Naive thymus-derived CD4-positive, alpha-beta T cell (primary cell): ENCODE data around the gene EIF4G3. TPM values are rescaled to one million over a fixed set of nuclear protein-coding genes. Genes with fewer than 3 reads are reported as not detected.
A peak's percentile ranks its signal among the peaks of the same experiment; 100 is the strongest.

Experiments used
- ATAC-seq: fragments of 150-1000 bp; cut with Tn5 transposase; 2 replicates; pipeline ENCODE4 v1.10.0; 2021; ENCODE audit warnings: mild to moderate bottlenecking, moderate library complexity
- CTCF ChIA-PET: fragments of 350-600 bp; sonication (Branson Sonifier 250); formaldehyde crosslinking; loops from one replicate; lab custom pipeline; 2021; ENCODE audit warnings: antibody characterized with exemption; lab: Charles Lee
- POLR2A ChIA-PET: fragments of 350-600 bp; sonication (Branson Sonifier 250); formaldehyde crosslinking; loops from one replicate; lab custom pipeline; 2021; ENCODE audit warnings: antibody characterized with exemption, inconsistent platforms; lab: Charles Lee
- DNase-seq, 9 donors: peaks; one replicate each; pipeline versions ENCODE4 v3.0.0 to v3.0.0-alpha.2; 2020 to 2022; ENCODE audit warnings: mixed read lengths in 1 of 9
- H3K27ac ChIP-seq: one replicate; pipeline ENCODE4 v1.7.0; 2013; ENCODE audit warnings: mild to moderate bottlenecking, low read depth, low read length, moderate library complexity
- H3K27me3 ChIP-seq, 2 donors: one replicate each; pipeline ENCODE4 v1.7.0; 2013; ENCODE audit warnings: low read length in 2 of 2, mild to moderate bottlenecking in 2 of 2, moderate library complexity in 2 of 2; ENCODE audit not compliant: control insufficient read depth in 2 of 2, insufficient read depth in 2 of 2
- H3K36me3 ChIP-seq, 3 experiments: 1 replicate in 2 of 3; 2 replicates in 1 of 3; pipeline ENCODE4 v1.7.0; 2013; ENCODE audit warnings: low read length in 3 of 3, mild to moderate bottlenecking in 3 of 3, moderate library complexity in 1 of 3; ENCODE audit not compliant: insufficient read depth in 3 of 3, control insufficient read depth in 2 of 3
- H3K4me1 ChIP-seq, 2 donors: one replicate each; pipeline ENCODE4 v1.7.0; 2013; ENCODE audit warnings: low read length in 2 of 2, mild to moderate bottlenecking in 2 of 2, moderate library complexity in 1 of 2; ENCODE audit not compliant: control insufficient read depth in 2 of 2, insufficient read depth in 2 of 2
- H3K4me3 ChIP-seq: 2 replicates; pipeline ENCODE4 v1.7.0; 2013; ENCODE audit warnings: mild to moderate bottlenecking, low read length
- H3K9me3 ChIP-seq, 3 experiments: 1 replicate in 2 of 3; 2 replicates in 1 of 3; pipeline ENCODE4 v1.7.0; 2013; ENCODE audit warnings: low read length in 3 of 3; ENCODE audit not compliant: control insufficient read depth in 2 of 3
- H3K27ac Mint-ChIP-seq, 9 donors: one replicate each; pipeline ENCODE4 v1.8.0; 2020 to 2022; ENCODE audit warnings: mixed read lengths in 9 of 9, mild to moderate bottlenecking in 8 of 9, moderate library complexity in 5 of 9, inconsistent platforms in 2 of 9
- H3K27me3 Mint-ChIP-seq, 5 donors: one replicate each; pipeline ENCODE4 v1.8.0; 2021 to 2022; ENCODE audit warnings: mixed read lengths in 5 of 5, mild to moderate bottlenecking in 1 of 5
- H3K36me3 Mint-ChIP-seq, 5 donors: one replicate each; pipeline ENCODE4 v1.8.0; 2020 to 2022; ENCODE audit warnings: mixed read lengths in 5 of 5, mild to moderate bottlenecking in 3 of 5, inconsistent platforms in 1 of 5
- H3K4me1 Mint-ChIP-seq, 7 donors: one replicate each; pipeline ENCODE4 v1.8.0; 2020 to 2022; ENCODE audit warnings: mixed read lengths in 7 of 7, mild to moderate bottlenecking in 3 of 7, inconsistent platforms in 1 of 7
- H3K4me3 Mint-ChIP-seq, 10 donors: one replicate each; pipeline ENCODE4 v1.8.0; 2020 to 2022; ENCODE audit warnings: mild to moderate bottlenecking in 10 of 10, mixed read lengths in 10 of 10, moderate library complexity in 6 of 10, inconsistent platforms in 2 of 10
- H3K9me3 Mint-ChIP-seq, 11 donors: one replicate each; pipeline ENCODE4 v1.8.0; 2020 to 2022; ENCODE audit warnings: mixed read lengths in 11 of 11, mild to moderate bottlenecking in 4 of 11, inconsistent platforms in 1 of 11, moderate library complexity in 1 of 11
- intact Hi-C, 2 donors: fragments of 100-400 bp; cut with micrococcal nuclease; formaldehyde crosslinking; loops; one replicate each; pipeline ENCODE4 v1.15.1; 2023
- polyA plus RNA-seq, 2 donors: library from polyadenylated mRNA; unstranded; fragments of 300-500 nt; fragmentation: Illumina TruSeq; gene quantifications; one replicate each; pipeline ENCODE4 v1.2.3, GENCODE V29; 2021
- total RNA-seq, 6 experiments: library from RNA in 5 of 6; stranded (reverse) in 5 of 6; gene quantifications; 1 replicate in 5 of 6; 2 replicates in 1 of 6; pipeline ENCODE4 v1.2.3 and lab custom pipeline; 2021 to 2026

EIF4G3 gene
- total and polyA plus RNA-seq, 7 experiments from 2014 or later: 3.3 to 46.3 (median 16.4) TPM

- Mint-ChIP-seq H3K4me1 (peaks cover 0 to 21% (median 5%) of the 10 kb centered on the region in 7 donors), H3K27ac (no peak overlapping the region), H3K9me3 (peaks cover 0 to 5% (median 0%) of the 10 kb centered on the region in 11 donors), H3K27me3 (no peaks in the 10 kb centered on the region), H3K4me3 (no peak overlapping the region), H3K36me3 (peaks cover 3 to 35% (median 24%) of the 10 kb centered on the region in 5 donors)
- no peak for ATAC-seq
- POLR2A ChIA-PET: no interaction called here
- intact Hi-C loops: no loop called here
- H3K4me1 ChIP-seq: no peaks in the 10 kb centered on the region
- DNase-seq: no peak
- H3K9me3 ChIP-seq: no peaks in the 10 kb centered on the region
- H3K27ac ChIP-seq: no peak overlapping the region
- CTCF ChIA-PET: no interaction called here
- H3K4me3 ChIP-seq: no peak overlapping the region
- H3K27me3 ChIP-seq: no peaks in the 10 kb centered on the region
- H3K36me3 ChIP-seq: no peaks in the 10 kb centered on the region
These were observed 87.4 kb downstream of the EIF4G3 start for GRCh38 chr1:21089299-21089698.

GRCh38 chr1:21084111-21084810 is 92.4 kb downstream of the EIF4G3 start:
- intact Hi-C loops: no loop called here
- Histone ChIP-seq H3K27me3 (no peaks in the 10 kb centered on the region), H3K27ac (no peak overlapping the region), H3K9me3 (no peaks in the 10 kb centered on the region), H3K4me1 (no peaks in the 10 kb centered on the region), H3K36me3 (no peaks in the 10 kb centered on the region), H3K4me3 (no peak overlapping the region)
- ChIA-PET POLR2A (no interaction called here), CTCF (no interaction called here)
- Mint-ChIP-seq H3K36me3 (peaks cover 3 to 34% (median 17%) of the 10 kb centered on the region in 5 donors), H3K4me1 (peaks cover 0 to 12% (median 0%) of the 10 kb centered on the region in 7 donors), H3K27ac (peak overlapping the region in 2 of 9 donors; percentile 21 to 41), H3K27me3 (no peaks in the 10 kb centered on the region), H3K9me3 (no peaks in the 10 kb centered on the region), H3K4me3 (no peak overlapping the region)
- ATAC-seq (no peak), DNase-seq (no peak)

GRCh38 chr1:21082073-21082472 is 94.6 kb downstream of the EIF4G3 start:
- peaks cover 0 to 10% (median under 1%) of the 10 kb centered on the region in 7 donors for H3K4me1 Mint-ChIP-seq
- intact Hi-C loops: no loop called here
- CTCF ChIA-PET: no interaction called here

GRCh38 chr1:21077085-21077484 is 99.6 kb downstream of the EIF4G3 start:
- CTCF ChIA-PET: no interaction called here
- Mint-ChIP-seq H3K27ac (no peak overlapping the region), H3K4me1 (peaks cover 0 to 16% (median 5%) of the 10 kb centered on the region in 7 donors), H3K36me3 (peaks cover 0 to 34% (median 13%) of the 10 kb centered on the region in 5 donors), H3K4me3 (no peak overlapping the region), H3K27me3 (no peaks in the 10 kb centered on the region), H3K9me3 (no peaks in the 10 kb centered on the region)
- H3K4me1 ChIP-seq: no peaks in the 10 kb centered on the region
- ATAC-seq (no peak), DNase-seq (no peak)
- POLR2A ChIA-PET: no interaction called here
- no peak overlapping the region for H3K4me3 ChIP-seq
- no peak overlapping the region for H3K27ac ChIP-seq
- no peaks in the 10 kb centered on the region for H3K36me3 ChIP-seq
- intact Hi-C loops: no loop called here
- no peaks in the 10 kb centered on the region for H3K9me3 ChIP-seq
- H3K27me3 ChIP-seq: no peaks in the 10 kb centered on the region

More at GRCh38 chr1:21082073-21082472, 94.6 kb downstream of the EIF4G3 start:
- H3K36me3 ChIP-seq: no peaks in the 10 kb centered on the region
- H3K4me1 ChIP-seq: no peaks in the 10 kb centered on the region
- POLR2A ChIA-PET: no interaction called here
- no peaks in the 10 kb centered on the region for H3K9me3 Mint-ChIP-seq
- no peaks in the 10 kb centered on the region for H3K27me3 Mint-ChIP-seq
- no peak overlapping the region for H3K27ac Mint-ChIP-seq
- H3K4me3 ChIP-seq: no peak overlapping the region
- H3K4me3 Mint-ChIP-seq: no peak overlapping the region
- no peaks in the 10 kb centered on the region for H3K9me3 ChIP-seq
- H3K27me3 ChIP-seq: no peaks in the 10 kb centered on the region
- ATAC-seq (no peak), DNase-seq (no peak)
- no peak overlapping the region for H3K27ac ChIP-seq
- H3K36me3 Mint-ChIP-seq: peaks cover 0 to 36% (median 17%) of the 10 kb centered on the region in 5 donors

GRCh38 chr1:21072721-21073120 is 104.0 kb downstream of the EIF4G3 start:
- Mint-ChIP-seq H3K9me3 (no peaks in the 10 kb centered on the region), H3K27me3 (no peaks in the 10 kb centered on the region), H3K36me3 (peaks cover 0 to 23% (median 4%) of the 10 kb centered on the region in 5 donors), H3K4me3 (no peak overlapping the region), H3K27ac (no peak overlapping the region), H3K4me1 (peaks cover 0 to 16% (median 5%) of the 10 kb centered on the region in 7 donors)
- Histone ChIP-seq H3K9me3 (no peaks in the 10 kb centered on the region), H3K36me3 (no peaks in the 10 kb centered on the region), H3K4me1 (no peaks in the 10 kb centered on the region), H3K27me3 (no peaks in the 10 kb centered on the region), H3K4me3 (no peak overlapping the region), H3K27ac (no peak overlapping the region)
- intact Hi-C loops: no loop called here
- DNase-seq: no peak
- ChIA-PET CTCF (interaction anchor here (1.0 to 1.2 kb wide), 2 partner anchors 8 to 123 kb away, joined by 3 read pairs; no protein-coding TSS in a partner anchor), POLR2A (no interaction called here)
- no peak for ATAC-seq

DNA sequence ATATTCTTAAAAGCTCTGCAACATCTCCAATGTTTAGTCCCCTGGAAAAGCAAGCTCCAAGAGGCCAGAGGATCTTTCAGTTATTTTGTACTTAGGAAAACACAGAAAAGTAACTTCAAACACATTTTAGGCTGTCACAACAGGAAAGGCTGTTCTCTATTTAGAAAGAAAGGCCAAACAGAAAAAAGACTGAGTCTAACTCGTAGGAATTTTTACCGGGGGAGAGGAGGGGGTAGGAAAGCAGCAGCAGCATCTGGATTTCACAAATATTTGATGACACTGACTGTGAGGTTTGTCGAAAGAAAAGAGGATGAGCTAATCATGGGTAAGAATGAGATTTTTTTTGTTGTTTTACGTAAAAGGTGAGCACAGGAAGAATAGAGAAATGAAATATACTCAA is 107.1 kb downstream of the EIF4G3 start:
- Histone ChIP-seq H3K27me3 (no peaks in the 10 kb centered on the region), H3K4me3 (no peak overlapping the region), H3K4me1 (no peaks in the 10 kb centered on the region), H3K9me3 (no peaks in the 10 kb centered on the region), H3K27ac (no peak overlapping the region), H3K36me3 (no peaks in the 10 kb centered on the region)
- DNase-seq: no peak
- Mint-ChIP-seq H3K36me3 (peaks cover 0 to 8% (median 0%) of the 10 kb centered on the region in 5 donors), H3K4me3 (no peak overlapping the region), H3K27me3 (no peaks in the 10 kb centered on the region), H3K9me3 (no peaks in the 10 kb centered on the region), H3K27ac (no peak overlapping the region), H3K4me1 (peaks cover 0 to 2% (median 0%) of the 10 kb centered on the region in 7 donors)
- intact Hi-C loops: no loop called here
- CTCF ChIA-PET: no interaction called here
- ATAC-seq: no peak
- POLR2A ChIA-PET: interaction anchor here (0.6 kb wide), 1 partner anchor 305 kb away, joined by 4 read pairs; no protein-coding TSS in a partner anchor

DNA sequence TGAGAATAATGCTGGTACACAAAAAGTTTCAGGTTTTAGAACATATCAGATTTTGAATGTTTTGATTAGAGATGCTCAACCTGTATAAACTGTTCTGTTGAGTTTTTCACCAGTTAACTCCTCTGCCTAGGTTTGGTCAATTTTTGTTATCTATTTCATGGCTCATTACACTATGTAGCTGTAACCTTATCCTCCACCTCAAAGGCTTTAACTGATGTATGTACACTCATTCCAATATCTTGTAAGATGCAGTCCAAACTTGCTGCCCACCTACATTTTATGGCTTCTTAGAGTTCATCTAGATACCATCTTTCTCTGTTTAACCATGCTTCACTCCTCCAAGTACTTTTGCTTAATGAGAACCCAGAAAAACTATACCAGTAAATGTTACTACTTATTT is 107.8 kb downstream of the EIF4G3 start:
- DNase-seq (no peak), ATAC-seq (no peak)
- H3K27me3 ChIP-seq: no peaks in the 10 kb centered on the region
- Mint-ChIP-seq H3K27ac (no peak overlapping the region), H3K4me3 (no peak overlapping the region), H3K36me3 (peaks cover 0 to 8% (median 0%) of the 10 kb centered on the region in 5 donors), H3K9me3 (no peaks in the 10 kb centered on the region), H3K4me1 (peaks cover 0 to 2% (median 0%) of the 10 kb centered on the region in 7 donors), H3K27me3 (no peaks in the 10 kb centered on the region)
- no peaks in the 10 kb centered on the region for H3K36me3 ChIP-seq
- ChIA-PET POLR2A (no interaction called here), CTCF (no interaction called here)
- intact Hi-C loops: no loop called here
- H3K4me1 ChIP-seq: no peaks in the 10 kb centered on the region
- no peak overlapping the region for H3K4me3 ChIP-seq
- no peak overlapping the region for H3K27ac ChIP-seq
- no peaks in the 10 kb centered on the region for H3K9me3 ChIP-seq
